GM12874 (cell line): ENCODE results near the gene PLIN4.

Source experiments
- CTCF ChIP-seq: IDR thresholded peaks from 2 replicates; pipeline ENCODE4 v1.5.1; 2011; ENCODE audit warnings: low read depth, mild to moderate bottlenecking, control low read depth, low read length, moderate library complexity; ENCODE audit not compliant: insufficient read depth

Gene PLIN4

GRCh38 chr19:4497770-4498389, 20.4 kb downstream of the PLIN4 start:
- no peak for TF ChIP-seq CTCF

GRCh38 chr19:4496304-4496703, 22.0 kb downstream of the PLIN4 start:
- TF ChIP-seq CTCF = no peak

- no peak for TF ChIP-seq CTCF
These were observed 22.8 kb downstream of the PLIN4 start for GRCh38 chr19:4495471-4495870.

- TF ChIP-seq CTCF = no peak
These were observed 23.6 kb downstream of the PLIN4 start for GRCh38 chr19:4494691-4495064.

- no peak for TF ChIP-seq CTCF
These were observed 24.2 kb downstream of the PLIN4 start for GRCh38 chr19:4493929-4494690.

- no peak for TF ChIP-seq CTCF
These were observed 25.0 kb downstream of the PLIN4 start for GRCh38 chr19:4493104-4493928.
